PC-3 (cell line): ENCODE data around the gene EBF4.

Experiments
- EZH2 ChIP-seq: fragments of 300-600 bp; sonication (generic); IDR thresholded peaks from one replicate; pipeline ENCODE4 v1.6.1; 2017; ENCODE audit warnings: antibody characterized with exemption, mild to moderate bottlenecking, low read length; ENCODE audit not compliant: unreplicated experiment
- EZH2phosphoT487 ChIP-seq: fragments of 300-600 bp; sonication (generic); IDR thresholded peaks from 2 replicates; pipeline ENCODE4 v1.6.1; 2018; ENCODE audit warnings: mild to moderate bottlenecking, antibody characterized with exemption, low read length, borderline replicate concordance
- TF ChIP-seq, protein P1 (sequence below): fragments of 300-600 bp; sonication (generic); conservative IDR thresholded peaks from 2 replicates; pipeline ENCODE4 v1.5.1; 2017; ENCODE audit warnings: antibody characterized with exemption, low read depth, mild to moderate bottlenecking, low read length

DNA sequence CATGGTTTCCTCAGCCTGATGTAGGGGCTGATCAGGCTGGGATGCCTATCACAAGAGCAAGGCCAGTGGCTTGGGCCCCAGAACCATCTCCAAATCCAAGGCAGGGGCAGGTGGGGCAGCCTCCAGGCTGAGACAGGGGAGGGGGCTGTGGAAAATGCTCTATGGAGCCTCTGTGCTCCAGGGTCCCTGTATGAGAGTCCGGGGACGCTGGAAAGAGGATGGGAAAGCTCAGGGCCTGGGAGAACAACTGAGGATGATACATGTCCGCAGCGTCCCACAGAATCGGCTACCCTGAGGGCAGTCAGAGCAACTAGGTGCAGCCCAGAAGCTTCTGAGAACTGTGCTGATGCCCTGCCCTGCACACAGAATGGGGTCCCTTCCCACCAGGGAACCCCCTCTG, 64.4 kb downstream of the EBF4 start:
- TF ChIP-seq, protein P1, sequence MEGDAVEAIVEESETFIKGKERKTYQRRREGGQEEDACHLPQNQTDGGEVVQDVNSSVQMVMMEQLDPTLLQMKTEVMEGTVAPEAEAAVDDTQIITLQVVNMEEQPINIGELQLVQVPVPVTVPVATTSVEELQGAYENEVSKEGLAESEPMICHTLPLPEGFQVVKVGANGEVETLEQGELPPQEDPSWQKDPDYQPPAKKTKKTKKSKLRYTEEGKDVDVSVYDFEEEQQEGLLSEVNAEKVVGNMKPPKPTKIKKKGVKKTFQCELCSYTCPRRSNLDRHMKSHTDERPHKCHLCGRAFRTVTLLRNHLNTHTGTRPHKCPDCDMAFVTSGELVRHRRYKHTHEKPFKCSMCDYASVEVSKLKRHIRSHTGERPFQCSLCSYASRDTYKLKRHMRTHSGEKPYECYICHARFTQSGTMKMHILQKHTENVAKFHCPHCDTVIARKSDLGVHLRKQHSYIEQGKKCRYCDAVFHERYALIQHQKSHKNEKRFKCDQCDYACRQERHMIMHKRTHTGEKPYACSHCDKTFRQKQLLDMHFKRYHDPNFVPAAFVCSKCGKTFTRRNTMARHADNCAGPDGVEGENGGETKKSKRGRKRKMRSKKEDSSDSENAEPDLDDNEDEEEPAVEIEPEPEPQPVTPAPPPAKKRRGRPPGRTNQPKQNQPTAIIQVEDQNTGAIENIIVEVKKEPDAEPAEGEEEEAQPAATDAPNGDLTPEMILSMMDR = no peak
- TF ChIP-seq EZH2 (no peak), EZH2phosphoT487 (no peak)
